ENCODE measurements around the gene SLC49A3.

DNA sequence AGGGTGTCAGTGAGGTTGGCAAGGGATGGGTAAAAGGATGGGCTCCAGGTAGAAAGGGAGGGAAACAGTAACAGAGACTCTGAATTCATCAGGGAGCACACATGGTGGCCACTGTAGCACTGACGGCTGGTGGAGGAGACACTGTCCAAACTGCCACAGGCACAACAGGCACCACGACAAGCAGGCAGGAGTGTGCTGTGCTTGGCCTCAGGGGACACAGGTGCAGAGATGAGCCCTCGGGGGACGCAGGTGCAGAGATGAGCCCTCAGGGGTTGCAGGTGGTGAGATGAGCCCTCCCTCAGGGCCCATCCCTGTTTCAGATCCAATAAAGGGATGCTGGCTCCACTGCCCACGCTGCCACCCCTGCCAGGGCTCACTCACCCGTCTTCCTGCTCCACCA lies 56.0 kb downstream of the SLC49A3 start:
- TF ChIP-seq CTCF (IDR thresholded peaks at IDR 0.05) = no peak
- no peak for TF ChIP-seq EP300 (IDR thresholded peaks at IDR 0.05)
